Measurements from ENCODE around the gene SLC22A23. TPM values are rescaled to one million over a fixed set of nuclear protein-coding genes. Genes with fewer than 3 reads are reported as not detected.

Gene SLC22A23
- total RNA-seq, 1 donor from 2014 or later, result 42.4 TPM

- DNase-seq (ENCODE audit: low spot score), result no peak
Measured at GRCh38 chr6:3319610-3320200, 137.1 kb downstream of the SLC22A23 start.

GRCh38 chr6:3318821-3319540, 137.9 kb downstream of the SLC22A23 start:
- DNase-seq (ENCODE audit: low spot score), result no peak

DNA sequence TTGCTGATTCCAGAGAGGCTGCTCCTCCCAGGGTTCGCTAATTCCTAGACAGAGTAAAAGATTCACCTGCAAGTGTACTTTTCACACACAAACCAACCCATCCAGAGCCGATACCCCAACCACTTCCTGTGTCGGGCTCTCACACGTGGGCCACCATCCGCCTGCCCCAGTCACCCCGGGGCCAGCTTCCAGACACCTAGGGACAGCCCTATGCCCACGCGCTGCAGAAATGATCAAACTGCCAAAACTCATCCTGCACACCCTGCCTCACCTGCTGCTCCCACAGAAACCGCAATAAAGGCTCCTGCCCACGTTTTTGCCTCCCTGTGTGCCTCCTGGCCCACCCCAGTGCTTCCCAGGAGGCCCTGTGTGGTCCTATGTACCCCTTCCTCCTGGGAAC, 138.6 kb downstream of the SLC22A23 start:
- no peak for DNase-seq (ENCODE audit: low spot score)

- DNase-seq (ENCODE audit: low spot score), result no peak
Measured at GRCh38 chr6:3317741-3318211, 139.1 kb downstream of the SLC22A23 start.

DNA sequence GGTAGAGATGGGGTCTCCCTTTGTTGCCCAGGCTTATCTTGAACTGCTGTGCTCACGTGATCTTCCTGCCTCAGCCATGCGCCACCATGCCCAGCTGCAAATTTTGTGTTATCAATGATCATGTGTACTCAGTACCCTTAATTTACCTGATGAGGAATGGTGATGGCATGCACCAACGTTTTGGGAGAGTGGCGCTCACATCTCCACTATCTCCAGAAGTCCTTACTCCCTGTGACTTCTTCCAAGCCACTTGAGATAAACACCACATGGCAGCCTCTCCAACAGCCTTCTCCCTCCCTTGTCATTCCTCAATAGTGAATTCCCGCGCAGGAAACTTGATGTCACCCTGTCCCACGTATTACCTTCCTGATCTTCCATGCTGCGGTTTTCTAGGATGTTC, 140.0 kb downstream of the SLC22A23 start:
- DNase-seq (ENCODE audit: low spot score), result no peak

DNA sequence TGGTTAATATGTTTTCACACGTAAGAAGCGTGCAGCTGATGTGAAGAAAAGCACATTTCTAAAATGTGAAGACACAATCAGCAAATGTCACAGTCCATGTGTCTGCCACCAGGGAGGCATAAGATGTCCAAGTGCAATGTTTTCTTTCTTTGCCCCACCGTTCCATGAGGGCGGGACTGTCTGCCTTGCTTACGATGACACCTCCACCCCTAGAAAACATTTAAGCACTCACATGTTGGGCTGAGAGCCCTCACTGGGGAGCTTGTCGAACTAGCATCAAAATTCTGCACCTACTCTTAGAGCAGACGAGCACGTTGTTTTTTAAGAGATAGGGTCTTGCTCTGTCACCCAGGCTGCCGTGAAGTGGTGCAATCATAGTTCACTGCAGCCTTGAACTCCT, 140.5 kb downstream of the SLC22A23 start:
- DNase-seq (ENCODE audit: low spot score), result no peak

GRCh38 chr6:3315841-3316240, 141.0 kb downstream of the SLC22A23 start:
- no peak for DNase-seq (ENCODE audit: low spot score)

DNA sequence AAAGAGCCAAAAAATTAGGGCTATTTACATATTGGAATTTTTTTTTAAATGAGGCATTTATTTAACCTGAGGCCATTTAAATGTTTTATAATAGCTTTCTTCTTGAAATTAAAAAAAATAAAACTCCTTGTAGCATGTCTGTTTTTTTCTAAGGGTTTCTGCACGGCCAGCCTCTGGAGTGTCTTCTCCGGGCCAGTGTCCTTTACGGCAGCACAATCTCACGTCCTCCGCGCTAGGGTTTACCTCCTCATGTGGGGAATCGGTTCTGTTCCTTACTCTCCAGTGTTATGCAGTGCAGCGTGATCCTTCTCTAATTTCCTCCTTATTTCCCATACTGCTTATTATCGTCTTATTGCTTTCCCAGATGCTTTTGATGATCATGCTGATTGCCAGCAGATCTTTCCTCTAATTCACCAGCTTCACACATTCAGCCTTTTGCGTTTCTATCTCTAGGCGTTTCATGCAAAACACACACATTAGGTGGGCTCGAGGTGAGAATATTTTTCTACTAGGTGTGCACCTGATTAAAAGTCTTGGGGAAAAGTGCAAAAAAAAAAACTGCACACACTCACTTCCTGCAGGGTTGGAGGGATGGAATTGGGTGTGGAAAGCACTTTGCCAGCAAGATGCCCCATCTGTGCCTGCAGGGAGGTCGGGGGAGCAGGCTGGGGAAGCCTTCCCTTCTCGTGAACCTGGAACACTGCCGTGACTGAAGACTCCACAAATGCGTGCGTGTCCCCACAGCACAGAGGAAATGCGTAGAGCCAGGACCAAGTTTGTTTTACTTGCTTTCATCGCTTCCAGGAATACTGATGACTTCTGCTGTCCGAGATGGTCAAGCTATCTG, 142.0 kb downstream of the SLC22A23 start:
- no peak for DNase-seq (ENCODE audit: low spot score)

DNA sequence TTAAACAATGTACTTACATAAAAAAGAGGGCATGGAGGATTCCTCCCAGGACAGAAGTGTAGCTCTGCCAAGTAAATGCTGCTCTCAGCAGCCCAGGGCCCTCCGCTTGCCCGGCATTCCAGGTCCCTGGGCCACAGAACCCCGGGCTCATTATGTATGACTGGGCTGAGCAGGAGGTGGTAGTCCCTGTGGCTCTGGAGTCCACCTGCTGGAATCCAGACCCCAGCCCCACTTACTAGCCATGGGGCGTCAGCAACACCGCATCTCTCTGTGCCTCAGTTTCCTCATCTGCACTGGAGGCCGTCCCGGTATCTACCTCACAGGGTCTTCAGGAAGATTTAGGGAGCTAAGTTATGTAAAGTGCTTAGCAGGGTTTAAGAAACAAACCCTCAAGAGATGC, 142.7 kb downstream of the SLC22A23 start:
- no peak for DNase-seq (ENCODE audit: low spot score)

DNA sequence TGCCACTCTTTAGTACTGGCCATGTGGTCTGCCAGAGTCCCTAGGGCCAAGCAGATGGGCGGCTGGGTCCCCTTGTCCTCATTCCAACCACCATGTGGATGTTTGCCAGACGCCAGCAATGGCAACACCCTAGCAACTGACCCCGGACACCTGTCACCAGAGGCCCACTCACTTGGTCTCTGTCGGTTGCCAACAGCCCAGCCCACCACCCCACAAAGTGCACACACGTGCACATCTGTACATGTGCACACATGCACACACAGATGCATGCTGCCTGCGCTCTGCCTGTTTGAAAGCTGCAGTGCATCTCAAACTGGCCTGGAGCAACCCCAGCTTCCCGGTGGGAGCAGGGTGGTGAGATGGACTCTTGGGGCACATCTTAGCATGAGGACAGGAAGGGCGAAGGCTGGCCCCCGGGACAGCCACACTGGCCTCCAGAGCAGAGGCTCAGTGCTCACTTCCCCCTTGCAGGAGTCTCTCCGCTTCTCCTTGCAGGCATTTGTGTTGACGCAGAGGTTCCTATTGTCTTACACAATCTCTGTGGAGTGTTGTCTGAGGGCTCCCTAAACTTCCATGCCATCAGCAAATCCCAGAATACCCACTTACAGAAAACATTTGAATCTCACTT, 144.1 kb downstream of the SLC22A23 start:
- DNase-seq (ENCODE audit: low spot score), result no peak

DNA sequence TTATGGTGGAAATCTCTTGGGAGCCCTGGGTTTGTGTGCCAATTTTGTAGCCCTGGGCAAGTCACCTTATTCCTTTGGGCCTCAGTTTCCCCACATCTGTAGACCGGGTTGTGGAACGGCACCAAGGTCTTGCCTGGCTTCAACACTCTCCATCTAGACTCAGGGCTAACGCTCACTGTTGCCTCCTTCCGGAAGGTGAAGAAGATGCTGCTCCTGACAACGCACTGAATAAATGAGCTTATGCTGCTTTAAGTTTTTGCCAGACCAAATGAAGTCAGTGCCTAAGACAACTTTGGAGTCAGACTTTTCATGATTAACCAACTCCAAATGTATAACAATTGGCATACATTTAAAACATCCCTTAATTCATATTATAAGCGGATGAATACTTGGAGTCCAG, 145.0 kb downstream of the SLC22A23 start:
- no peak for DNase-seq (ENCODE audit: low spot score)

GRCh38 chr6:3310703-3311102, 146.1 kb downstream of the SLC22A23 start:
- no peak for DNase-seq (ENCODE audit: low spot score)

GRCh38 chr6:3310051-3310448, 146.8 kb downstream of the SLC22A23 start:
- DNase-seq (ENCODE audit: low spot score), result no peak

GRCh38 chr6:3309391-3310050, 147.3 kb downstream of the SLC22A23 start:
- no peak for DNase-seq (ENCODE audit: low spot score)

DNA sequence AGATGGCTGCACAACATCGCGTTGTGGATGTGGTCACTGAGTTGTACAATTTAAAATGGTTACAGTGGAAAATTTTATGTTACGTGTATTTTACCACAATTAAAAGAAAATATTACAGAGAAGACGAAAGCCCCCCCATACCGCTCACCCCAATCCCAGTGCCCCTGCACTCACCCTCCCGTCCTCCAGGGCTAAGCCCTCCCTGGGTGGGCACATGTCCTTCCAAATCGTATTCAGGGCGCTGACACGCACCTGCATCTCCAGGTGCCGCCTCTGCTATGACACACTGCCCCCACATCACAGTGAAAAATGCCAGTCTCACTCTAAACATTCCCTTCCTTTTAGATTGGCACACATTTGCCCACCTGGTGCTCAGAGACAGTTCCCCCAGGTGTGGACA, 148.7 kb downstream of the SLC22A23 start:
- no peak for DNase-seq (ENCODE audit: low spot score)

DNA sequence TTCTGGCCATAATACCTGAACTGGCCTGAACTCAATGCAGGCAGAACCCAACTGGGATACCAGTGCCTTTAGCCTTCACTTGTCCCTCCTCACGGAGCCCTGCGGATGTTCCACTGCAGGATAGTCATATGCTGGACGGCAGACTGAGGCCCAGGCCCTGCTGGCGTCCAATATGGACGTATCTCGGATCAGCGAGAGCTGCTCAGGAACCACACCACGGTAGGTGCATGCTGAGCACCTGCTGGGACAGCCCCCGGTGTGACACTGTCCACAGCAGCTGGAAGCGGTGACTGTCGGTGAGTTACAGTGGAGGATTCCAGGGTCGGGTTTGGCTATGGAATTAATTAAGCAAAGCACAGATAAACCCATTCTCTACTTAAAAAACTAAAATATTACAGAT, 149.4 kb downstream of the SLC22A23 start:
- no peak for DNase-seq (ENCODE audit: low spot score)

DNA sequence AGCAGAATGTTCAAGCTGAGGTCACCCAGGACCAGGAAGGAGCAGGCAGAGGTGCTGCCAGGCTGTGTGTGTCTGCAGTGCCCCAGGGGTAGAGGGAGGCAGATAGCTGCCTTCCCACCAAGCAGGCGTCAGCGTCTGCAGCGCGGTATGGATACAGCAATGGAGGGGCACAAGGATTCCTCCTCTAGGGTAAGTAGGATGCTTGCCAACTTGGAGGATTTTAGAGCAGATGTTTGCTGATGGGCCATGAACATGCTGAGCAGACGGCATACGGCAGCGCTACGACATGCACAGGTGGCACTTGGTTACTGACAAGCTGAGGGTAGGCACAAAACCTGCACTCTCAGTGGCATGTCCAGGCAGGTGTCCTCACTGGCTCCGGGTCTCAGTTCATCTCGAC, 150.0 kb downstream of the SLC22A23 start:
- no peak for DNase-seq (ENCODE audit: low spot score)

DNA sequence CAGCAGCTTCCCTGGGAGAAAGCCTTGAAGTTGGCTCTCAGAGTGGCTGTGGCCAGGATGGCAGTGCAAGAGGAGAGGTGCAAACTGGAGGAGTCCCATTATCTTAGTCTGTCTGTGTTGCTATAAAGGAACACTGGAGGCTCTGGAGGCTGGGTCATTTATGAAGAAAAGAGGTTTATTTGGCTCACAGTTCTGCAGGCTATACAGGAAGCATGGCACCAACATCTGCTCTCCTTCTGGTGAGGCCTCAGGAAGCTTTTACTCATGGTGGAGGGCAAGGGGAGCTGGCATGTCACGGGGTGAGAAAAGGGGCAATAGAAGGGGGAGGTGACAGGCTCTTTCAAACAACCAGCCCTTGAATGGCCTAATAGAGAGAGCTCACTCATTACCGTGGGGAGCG, 151.0 kb downstream of the SLC22A23 start:
- DNase-seq (ENCODE audit: low spot score), result no peak

DNA sequence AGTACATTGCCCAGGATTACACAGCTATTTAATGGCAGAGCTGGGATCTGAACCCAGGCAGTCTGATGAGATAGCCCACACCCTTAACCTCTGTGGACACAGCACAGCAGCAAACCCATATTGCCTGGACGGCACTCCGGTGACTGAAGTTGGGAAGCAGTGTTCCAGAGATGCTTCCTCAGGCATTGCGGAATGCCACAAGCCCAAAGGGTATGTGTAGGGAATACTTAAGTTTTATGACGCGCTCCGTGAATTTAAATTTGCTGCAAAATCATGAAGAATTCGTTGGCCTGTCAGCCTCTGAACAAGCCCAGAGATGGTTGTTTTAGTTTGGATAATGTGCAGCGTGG, 151.7 kb downstream of the SLC22A23 start:
- no peak for DNase-seq (ENCODE audit: low spot score)

GRCh38 chr6:3304500-3305215, 152.2 kb downstream of the SLC22A23 start:
- no peak for DNase-seq (ENCODE audit: low spot score)

DNA sequence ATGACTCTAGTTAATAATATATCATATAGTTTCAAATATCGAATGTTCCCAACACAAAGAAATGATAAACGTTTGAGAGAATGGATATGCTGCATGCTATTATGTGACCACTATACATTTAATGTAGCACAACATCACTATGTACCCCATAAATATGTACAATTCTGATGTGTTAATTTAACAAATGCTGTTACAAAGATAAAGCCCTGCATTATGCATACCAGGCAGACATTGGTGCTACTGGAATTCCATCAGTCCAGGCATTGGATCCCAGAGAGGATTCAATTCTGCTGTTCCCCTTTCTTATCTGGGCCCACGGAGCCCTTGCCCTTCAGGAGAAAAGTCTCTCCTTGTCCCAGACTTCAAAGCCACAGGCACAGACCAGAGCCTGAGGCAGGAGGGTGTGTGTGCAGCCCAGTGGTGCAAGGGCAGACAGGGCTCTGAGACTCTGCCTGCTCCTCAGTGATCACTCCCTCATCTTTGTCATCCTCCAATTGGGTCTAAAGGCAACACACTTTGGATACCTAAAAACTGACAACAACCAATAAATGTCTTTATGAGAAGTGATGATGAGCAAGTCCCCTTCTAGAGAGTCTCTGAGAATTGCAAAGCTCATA, 152.9 kb downstream of the SLC22A23 start:
- no peak for DNase-seq (ENCODE audit: low spot score)

Measured in ureter (tissue), 1 donor.